Ishikawa (cell line): Measurements from ENCODE around the gene HMG20A.
A peak's percentile ranks its signal among the peaks of the same experiment; 100 is the strongest.

Source experiments
- CEBPB ChIP-seq: IDR thresholded peaks from 2 replicates; pipeline ENCODE4 v1.6.1; 2012
- CREB1 ChIP-seq: IDR thresholded peaks from 2 replicates; pipeline ENCODE4 v1.6.1; 2012; ENCODE audit warnings: low read depth
- EGR1 ChIP-seq: IDR thresholded peaks from 2 replicates; pipeline ENCODE4 v1.6.1; 2012
- EP300 ChIP-seq: IDR thresholded peaks from 2 replicates; pipeline ENCODE4 v1.6.1; 2012; ENCODE audit warnings: borderline replicate concordance
- FOXM1 ChIP-seq: IDR thresholded peaks from 2 replicates; pipeline ENCODE4 v1.6.1; 2012; ENCODE audit warnings: low read depth, borderline replicate concordance
- NFIC ChIP-seq: IDR thresholded peaks from 2 replicates; pipeline ENCODE4 v1.6.1; 2012
- RAD21 ChIP-seq: IDR thresholded peaks from 2 replicates; pipeline ENCODE4 v1.6.1; 2012; ENCODE audit warnings: low read depth
- REST ChIP-seq: IDR thresholded peaks from 2 replicates; pipeline ENCODE4 v1.6.1; 2012; ENCODE audit warnings: low read depth, mild to moderate bottlenecking
- TAF1 ChIP-seq: IDR thresholded peaks from 2 replicates; pipeline ENCODE4 v1.6.1; 2012; ENCODE audit warnings: low read depth, mild to moderate bottlenecking
- TCF12 ChIP-seq: IDR thresholded peaks from 2 replicates; pipeline ENCODE4 v1.6.1; 2012; ENCODE audit warnings: low read depth
- TEAD4 ChIP-seq: IDR thresholded peaks from 2 replicates; pipeline ENCODE4 v1.6.1; 2012
- USF1 ChIP-seq: IDR thresholded peaks from 2 replicates; pipeline ENCODE4 v1.6.1; 2012
- YY1 ChIP-seq: IDR thresholded peaks from 2 replicates; pipeline ENCODE4 v1.6.1; 2012; ENCODE audit warnings: low read depth
- ZBTB7A ChIP-seq: IDR thresholded peaks from 2 replicates; pipeline ENCODE4 v1.6.1; 2012; ENCODE audit warnings: low read depth
- TF ChIP-seq, protein P1 (sequence below): IDR thresholded peaks from 2 replicates; pipeline ENCODE4 v1.6.1; 2012

HMG20A gene

DNA sequence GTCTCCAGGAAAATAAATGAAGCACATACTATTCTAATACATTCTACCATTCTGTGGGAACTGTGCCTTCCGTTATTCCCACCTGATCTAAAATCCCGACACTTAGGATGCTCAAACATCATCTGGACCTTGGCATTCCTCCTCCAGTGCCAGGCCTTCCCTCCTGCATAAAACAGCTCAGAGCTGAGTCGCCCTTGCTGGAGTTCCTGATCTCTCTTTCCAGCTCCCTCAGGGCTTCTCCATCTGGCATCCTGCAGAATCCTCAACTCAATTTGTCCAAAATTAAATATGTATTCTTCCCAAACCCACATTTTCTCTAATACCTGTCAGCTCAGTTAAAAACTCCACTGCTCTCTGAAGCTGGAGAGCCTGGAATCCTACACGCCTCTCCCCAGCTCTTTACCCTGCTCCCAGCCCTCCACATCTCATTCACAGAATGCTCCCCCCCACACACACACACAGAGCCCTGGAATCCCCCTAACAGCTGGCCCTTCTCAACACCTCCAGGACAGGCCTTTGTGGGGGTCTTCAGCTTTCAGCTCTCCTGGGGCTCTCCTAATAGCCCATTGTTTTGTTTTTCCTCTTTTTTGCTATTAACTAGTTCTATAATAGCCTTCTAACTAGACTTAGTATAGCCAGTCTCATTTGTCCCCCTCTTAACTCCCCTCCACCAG is 78.5 kb downstream of the HMG20A start:
- TF ChIP-seq YY1 (no peak), TAF1 (no peak), REST (no peak), CEBPB (no peak), EP300 (no peak), FOXM1 (no peak), USF1 (no peak)

DNA sequence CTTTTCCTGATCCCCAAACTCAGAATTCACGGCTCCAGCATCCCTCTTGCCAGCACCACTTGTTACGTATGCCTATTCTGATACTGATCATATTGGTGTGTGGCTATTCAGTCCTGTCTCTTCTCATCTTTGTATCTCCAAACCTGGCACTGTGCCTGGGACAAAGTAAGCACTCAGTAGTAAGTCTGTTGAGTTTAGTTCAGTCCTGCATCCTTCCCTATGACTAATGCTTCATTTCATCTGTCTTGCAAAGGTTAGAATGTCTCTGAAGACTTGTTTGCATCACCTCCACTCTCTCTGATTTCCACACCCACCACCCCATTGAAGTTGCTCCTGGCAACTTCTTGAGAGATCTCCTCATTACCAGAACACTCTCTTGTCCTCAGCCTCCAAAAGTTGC is 80.3 kb downstream of the HMG20A start:
- TF ChIP-seq USF1 (no peak), FOXM1 (no peak), CREB1 (no peak)
- TF ChIP-seq, protein P1, sequence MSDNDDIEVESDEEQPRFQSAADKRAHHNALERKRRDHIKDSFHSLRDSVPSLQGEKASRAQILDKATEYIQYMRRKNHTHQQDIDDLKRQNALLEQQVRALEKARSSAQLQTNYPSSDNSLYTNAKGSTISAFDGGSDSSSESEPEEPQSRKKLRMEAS, result no peak

- TF ChIP-seq TEAD4 (no peak), TAF1 (no peak)
These were observed 81.8 kb downstream of the HMG20A start for GRCh38 chr15:77502379-77503095.

DNA sequence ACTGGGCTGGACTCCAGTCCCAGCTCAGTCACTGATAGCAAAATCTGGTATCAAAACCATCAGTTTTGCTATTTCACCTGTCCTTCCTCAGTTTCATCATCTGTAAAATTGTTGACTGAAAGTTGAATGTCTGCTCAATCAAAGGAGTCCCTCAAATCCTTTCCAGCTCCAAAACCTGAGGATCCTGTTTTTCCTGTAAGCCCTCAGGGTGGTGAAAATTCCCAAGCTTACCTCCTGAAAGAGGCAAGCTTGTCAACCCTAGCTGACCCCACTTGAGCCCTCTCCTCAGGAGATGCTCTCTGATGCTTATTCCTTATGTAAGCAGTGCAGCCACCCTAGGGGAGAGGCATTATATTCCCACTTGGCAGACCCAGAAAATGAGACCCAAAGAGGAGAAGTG is 82.6 kb downstream of the HMG20A start:
- TF ChIP-seq NFIC (no peak), YY1 (no peak), ZBTB7A (no peak), EGR1 (no peak), RAD21 (no peak), CREB1 (no peak), FOXM1 (no peak), USF1 (no peak), TCF12 (peak; percentile 41; the same call in 1 of the 2 replicates), TEAD4 (no peak), REST (no peak), EP300 (peak; percentile 42; the same call in 1 of the 2 replicates), CEBPB (no peak), TAF1 (no peak)
- TF ChIP-seq, protein P1, result no peak

- TF ChIP-seq CREB1 (no peak), NFIC (no peak), ZBTB7A (no peak), CEBPB (no peak), REST (no peak), YY1 (no peak), USF1 (no peak), FOXM1 (no peak), TCF12 (no peak), TEAD4 (no peak), TAF1 (no peak), EGR1 (no peak), EP300 (no peak), RAD21 (no peak)
- TF ChIP-seq, protein P1, result no peak
These were observed 83.1 kb downstream of the HMG20A start for GRCh38 chr15:77503764-77504163.
